ENCODE data around the gene LHX3.

DNA sequence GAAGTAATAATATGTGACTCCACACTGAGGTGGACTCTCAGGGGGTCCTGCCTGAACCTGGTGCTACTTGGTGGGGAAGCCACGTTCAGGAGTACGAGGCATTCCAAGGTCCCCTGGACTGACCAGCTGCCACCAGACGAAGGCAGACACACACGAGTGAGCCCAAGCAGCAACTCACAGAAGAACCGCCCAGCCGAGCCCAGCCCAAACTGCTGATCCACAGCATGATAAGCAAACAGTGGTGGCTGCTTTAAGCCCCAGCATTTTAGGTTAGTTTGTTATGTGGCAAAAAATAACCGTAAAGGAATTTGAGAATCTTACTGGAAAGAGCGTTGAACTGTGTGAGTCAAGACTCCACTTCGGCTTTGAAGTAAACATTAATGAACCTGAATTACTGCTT lies 8.8 kb upstream of the LHX3 start:
- TF ChIP-seq, protein P1, sequence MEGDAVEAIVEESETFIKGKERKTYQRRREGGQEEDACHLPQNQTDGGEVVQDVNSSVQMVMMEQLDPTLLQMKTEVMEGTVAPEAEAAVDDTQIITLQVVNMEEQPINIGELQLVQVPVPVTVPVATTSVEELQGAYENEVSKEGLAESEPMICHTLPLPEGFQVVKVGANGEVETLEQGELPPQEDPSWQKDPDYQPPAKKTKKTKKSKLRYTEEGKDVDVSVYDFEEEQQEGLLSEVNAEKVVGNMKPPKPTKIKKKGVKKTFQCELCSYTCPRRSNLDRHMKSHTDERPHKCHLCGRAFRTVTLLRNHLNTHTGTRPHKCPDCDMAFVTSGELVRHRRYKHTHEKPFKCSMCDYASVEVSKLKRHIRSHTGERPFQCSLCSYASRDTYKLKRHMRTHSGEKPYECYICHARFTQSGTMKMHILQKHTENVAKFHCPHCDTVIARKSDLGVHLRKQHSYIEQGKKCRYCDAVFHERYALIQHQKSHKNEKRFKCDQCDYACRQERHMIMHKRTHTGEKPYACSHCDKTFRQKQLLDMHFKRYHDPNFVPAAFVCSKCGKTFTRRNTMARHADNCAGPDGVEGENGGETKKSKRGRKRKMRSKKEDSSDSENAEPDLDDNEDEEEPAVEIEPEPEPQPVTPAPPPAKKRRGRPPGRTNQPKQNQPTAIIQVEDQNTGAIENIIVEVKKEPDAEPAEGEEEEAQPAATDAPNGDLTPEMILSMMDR (IDR thresholded peaks at IDR 0.05 in 8 of 11, conservative IDR thresholded peaks at IDR 0.05 in 3 of 11): no peak
- TF ChIP-seq POLR2AphosphoS5 (IDR thresholded peaks at IDR 0.05): no peak
- TF ChIP-seq POLR2A (IDR thresholded peaks at IDR 0.05): no peak
